HL-60 (cell line): ENCODE data around the gene EPB41.
"Not testable (repeated sequence)": the region's sequence is repeated elsewhere in the genome, so short reads cannot be mapped to it uniquely, and the experiment has no call there.

Experiments
- DNase-seq, 2 experiments: peaks; one replicate each; pipeline ENCODE4 v3.0.0-alpha.2; 2010 to 2020; ENCODE audit warnings: low read depth in 1 of 2, low spot score in 1 of 2
- H3K27ac ChIP-seq: fragments of 250-450 bp; sonication (Bioruptor Pico); replicated peaks from 2 replicates; pipeline ENCODE4 v1.5.1; 2020; ENCODE audit warnings: mild to moderate bottlenecking, moderate library complexity
- H3K27me3 ChIP-seq: fragments of 250-450 bp; sonication (Bioruptor Pico); 2 replicates; pipeline ENCODE4 v1.5.1; 2021; ENCODE audit warnings: mild to moderate bottlenecking, moderate library complexity; ENCODE audit not compliant: insufficient read depth, poor library complexity, severe bottlenecking
- H3K4me3 ChIP-seq: replicated peaks from 2 replicates; pipeline ENCODE4 v1.5.1; 2011; ENCODE audit warnings: mild to moderate bottlenecking, control low read depth, low read length; ENCODE audit not compliant: insufficient read depth
- GABPA ChIP-seq: IDR thresholded peaks from 2 replicates; pipeline ENCODE4 v1.6.1; 2012; ENCODE audit warnings: low read depth
- POLR2AphosphoS5 ChIP-seq: IDR thresholded peaks from 2 replicates; pipeline ENCODE4 v1.6.1; 2012; ENCODE audit warnings: low read depth
- SPI1 ChIP-seq: IDR thresholded peaks from 2 replicates; pipeline ENCODE4 v1.6.1; 2012; ENCODE audit warnings: low read depth, mild to moderate bottlenecking, borderline replicate concordance
- TF ChIP-seq, protein P1 (sequence below): IDR thresholded peaks from one replicate; pipeline ENCODE4 v1.5.1; 2011; ENCODE audit warnings: low read length, control low read depth, inconsistent platforms; ENCODE audit not compliant: insufficient read depth
- TF ChIP-seq, protein P2 (sequence below): IDR thresholded peaks from 2 replicates; pipeline ENCODE4 v1.6.1; 2012; ENCODE audit warnings: low read depth; ENCODE audit not compliant: insufficient replicate concordance

The EPB41 gene

DNA sequence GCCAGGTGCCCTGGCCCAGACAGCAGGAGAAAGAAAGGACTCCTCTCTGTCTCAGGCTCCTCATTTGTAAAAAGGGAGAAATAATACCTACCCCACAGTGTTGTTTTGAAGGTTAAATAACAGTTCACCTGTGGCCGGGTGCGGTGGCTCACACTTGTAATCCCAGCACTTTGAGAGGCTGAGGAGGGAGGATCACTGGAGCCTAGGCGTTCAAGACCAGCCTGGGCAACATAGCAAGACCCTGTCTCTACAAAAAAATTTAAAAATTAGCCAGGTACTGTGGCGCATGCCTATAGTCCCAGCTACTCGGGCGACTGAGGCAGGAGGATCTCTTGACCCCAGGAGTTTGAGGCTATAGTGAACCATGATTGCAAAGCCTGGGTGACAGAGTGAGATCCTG lies 211.8 kb downstream of the EPB41 start:
- TF ChIP-seq GABPA (no peak), SPI1 (no peak), POLR2AphosphoS5 (no peak)
- TF ChIP-seq, protein P1, sequence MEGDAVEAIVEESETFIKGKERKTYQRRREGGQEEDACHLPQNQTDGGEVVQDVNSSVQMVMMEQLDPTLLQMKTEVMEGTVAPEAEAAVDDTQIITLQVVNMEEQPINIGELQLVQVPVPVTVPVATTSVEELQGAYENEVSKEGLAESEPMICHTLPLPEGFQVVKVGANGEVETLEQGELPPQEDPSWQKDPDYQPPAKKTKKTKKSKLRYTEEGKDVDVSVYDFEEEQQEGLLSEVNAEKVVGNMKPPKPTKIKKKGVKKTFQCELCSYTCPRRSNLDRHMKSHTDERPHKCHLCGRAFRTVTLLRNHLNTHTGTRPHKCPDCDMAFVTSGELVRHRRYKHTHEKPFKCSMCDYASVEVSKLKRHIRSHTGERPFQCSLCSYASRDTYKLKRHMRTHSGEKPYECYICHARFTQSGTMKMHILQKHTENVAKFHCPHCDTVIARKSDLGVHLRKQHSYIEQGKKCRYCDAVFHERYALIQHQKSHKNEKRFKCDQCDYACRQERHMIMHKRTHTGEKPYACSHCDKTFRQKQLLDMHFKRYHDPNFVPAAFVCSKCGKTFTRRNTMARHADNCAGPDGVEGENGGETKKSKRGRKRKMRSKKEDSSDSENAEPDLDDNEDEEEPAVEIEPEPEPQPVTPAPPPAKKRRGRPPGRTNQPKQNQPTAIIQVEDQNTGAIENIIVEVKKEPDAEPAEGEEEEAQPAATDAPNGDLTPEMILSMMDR: no peak
- TF ChIP-seq, protein P2, sequence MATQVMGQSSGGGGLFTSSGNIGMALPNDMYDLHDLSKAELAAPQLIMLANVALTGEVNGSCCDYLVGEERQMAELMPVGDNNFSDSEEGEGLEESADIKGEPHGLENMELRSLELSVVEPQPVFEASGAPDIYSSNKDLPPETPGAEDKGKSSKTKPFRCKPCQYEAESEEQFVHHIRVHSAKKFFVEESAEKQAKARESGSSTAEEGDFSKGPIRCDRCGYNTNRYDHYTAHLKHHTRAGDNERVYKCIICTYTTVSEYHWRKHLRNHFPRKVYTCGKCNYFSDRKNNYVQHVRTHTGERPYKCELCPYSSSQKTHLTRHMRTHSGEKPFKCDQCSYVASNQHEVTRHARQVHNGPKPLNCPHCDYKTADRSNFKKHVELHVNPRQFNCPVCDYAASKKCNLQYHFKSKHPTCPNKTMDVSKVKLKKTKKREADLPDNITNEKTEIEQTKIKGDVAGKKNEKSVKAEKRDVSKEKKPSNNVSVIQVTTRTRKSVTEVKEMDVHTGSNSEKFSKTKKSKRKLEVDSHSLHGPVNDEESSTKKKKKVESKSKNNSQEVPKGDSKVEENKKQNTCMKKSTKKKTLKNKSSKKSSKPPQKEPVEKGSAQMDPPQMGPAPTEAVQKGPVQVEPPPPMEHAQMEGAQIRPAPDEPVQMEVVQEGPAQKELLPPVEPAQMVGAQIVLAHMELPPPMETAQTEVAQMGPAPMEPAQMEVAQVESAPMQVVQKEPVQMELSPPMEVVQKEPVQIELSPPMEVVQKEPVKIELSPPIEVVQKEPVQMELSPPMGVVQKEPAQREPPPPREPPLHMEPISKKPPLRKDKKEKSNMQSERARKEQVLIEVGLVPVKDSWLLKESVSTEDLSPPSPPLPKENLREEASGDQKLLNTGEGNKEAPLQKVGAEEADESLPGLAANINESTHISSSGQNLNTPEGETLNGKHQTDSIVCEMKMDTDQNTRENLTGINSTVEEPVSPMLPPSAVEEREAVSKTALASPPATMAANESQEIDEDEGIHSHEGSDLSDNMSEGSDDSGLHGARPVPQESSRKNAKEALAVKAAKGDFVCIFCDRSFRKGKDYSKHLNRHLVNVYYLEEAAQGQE: no peak

DNA sequence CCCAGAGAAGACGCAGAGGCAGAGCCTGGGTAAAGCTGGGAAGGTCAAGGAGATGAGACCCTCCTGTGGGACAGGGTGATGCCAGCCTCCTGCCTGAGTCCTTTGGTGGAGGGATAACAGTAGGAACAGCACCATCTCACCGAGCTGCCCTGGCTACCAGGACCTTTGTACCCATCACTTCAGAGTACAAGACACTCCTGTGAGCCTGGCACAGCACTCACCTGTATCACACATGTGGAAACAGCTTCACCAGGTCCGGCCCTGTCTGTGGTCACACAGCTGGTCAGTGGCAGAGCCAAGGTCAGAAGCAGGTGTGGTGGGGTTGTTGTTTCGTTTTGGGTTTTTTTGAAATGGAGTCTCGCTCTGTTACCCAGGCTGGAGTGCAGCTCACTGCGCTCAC lies 214.4 kb downstream of the EPB41 start:
- no peak for DNase-seq
- no peak overlapping the region for H3K27ac ChIP-seq
- TF ChIP-seq, protein P1: no peak
- no peak for TF ChIP-seq GABPA
- no peak for TF ChIP-seq POLR2AphosphoS5
- TF ChIP-seq, protein P2: no peak
- TF ChIP-seq SPI1: no peak
- peaks cover 21% of the 10 kb centered on the region for H3K27me3 ChIP-seq
- no peak overlapping the region for H3K4me3 ChIP-seq

More for the DNA sequence above, 211.8 kb downstream of the EPB41 start:
- Histone ChIP-seq H3K4me3 (no peak overlapping the region), H3K27ac (no peak overlapping the region), H3K27me3 (peaks cover 41% of the 10 kb centered on the region)
- no peak for DNase-seq

DNA sequence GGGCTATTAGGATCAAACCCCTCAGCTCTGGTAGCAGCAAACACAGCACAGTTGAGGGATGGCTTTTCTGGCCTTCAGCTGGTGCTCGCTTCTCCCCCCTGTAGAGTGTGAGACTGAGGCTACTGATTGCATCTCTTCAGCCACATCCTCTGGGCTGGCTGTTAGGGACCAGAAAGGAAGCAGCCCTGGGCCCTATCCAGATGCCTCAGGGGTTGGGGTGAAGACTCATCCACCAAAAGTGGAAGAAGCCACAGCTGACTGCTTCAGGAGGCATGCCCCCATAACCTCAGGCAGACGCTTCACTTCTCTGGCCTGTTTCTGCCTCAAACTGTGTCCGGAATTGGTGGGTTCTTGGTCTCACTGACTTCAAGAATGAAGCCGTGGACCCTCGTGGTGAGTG lies 215.5 kb downstream of the EPB41 start:
- TF ChIP-seq SPI1: no peak
- no peak for TF ChIP-seq GABPA
- TF ChIP-seq POLR2AphosphoS5: no peak
- TF ChIP-seq, protein P2: no peak
- TF ChIP-seq, protein P1: no peak
- DNase-seq: no peak
- peaks cover 16% of the 10 kb centered on the region for H3K27me3 ChIP-seq
- H3K4me3 ChIP-seq: no peak overlapping the region
- no peak overlapping the region for H3K27ac ChIP-seq

DNA sequence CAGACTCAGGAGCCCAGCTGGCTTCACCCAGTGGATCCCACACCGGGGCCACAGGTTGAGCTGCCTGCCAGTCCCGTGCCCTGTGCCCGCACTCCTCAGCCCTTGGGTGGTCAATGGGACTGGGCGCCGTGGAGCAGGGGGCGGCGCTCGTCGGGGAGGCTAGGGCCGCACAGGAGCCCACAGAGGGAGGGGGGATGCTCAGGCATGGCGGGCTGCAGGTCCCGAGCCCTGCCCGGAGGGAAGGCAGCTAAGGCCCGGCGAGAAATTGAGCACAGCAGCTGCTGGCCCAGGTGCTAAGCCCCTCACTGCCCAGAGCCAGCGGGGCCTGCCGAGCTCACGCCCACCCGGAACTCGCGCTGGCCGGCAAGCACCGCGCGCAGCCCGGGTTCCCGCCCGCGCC lies 216.7 kb downstream of the EPB41 start:
- not testable (repeated sequence) for H3K27me3 ChIP-seq, DNase-seq, H3K4me3 ChIP-seq, H3K27ac ChIP-seq
